Peyer's patch (tissue), 4 donors: Measurements from ENCODE around the gene MYO9A. TPM values are rescaled to one million over a fixed set of nuclear protein-coding genes. Genes with fewer than 3 reads are reported as not detected.
A peak's percentile ranks its signal among the peaks of the same experiment; 100 is the strongest.

Source experiments
- DNase-seq, 3 donors: peaks; one replicate each; pipeline ENCODE4 v3.0.0-alpha.2; 2017 to 2019
- H3K27ac ChIP-seq, 4 donors: fragments of 200-600 bp; sonication (generic); one replicate each; pipeline ENCODE4 v1.5.1; 2016 to 2019
- H3K27me3 ChIP-seq, 2 donors: fragments of 200-600 bp; sonication (generic); one replicate each; pipeline ENCODE4 v1.5.1; 2019
- H3K36me3 ChIP-seq, 3 donors: fragments of 200-600 bp; sonication (generic); one replicate each; pipeline ENCODE4 v1.5.1; 2016 to 2019
- H3K4me1 ChIP-seq, 4 donors: fragments of 200-600 bp; sonication (generic); one replicate each; pipeline ENCODE4 v1.5.1; 2016 to 2019
- H3K4me3 ChIP-seq, 4 donors: fragments of 200-600 bp; sonication (generic); 1 replicate in 3 of 4; 2 replicates in 1 of 4; pipeline ENCODE4 v1.5.1; 2016 to 2019; ENCODE audit warnings: mild to moderate bottlenecking in 1 of 4
- H3K9me3 ChIP-seq, 4 donors: fragments of 200-600 bp; sonication (generic); one replicate each; pipeline ENCODE4 v1.5.1; 2016 to 2019; ENCODE audit warnings: mild to moderate bottlenecking in 1 of 4
- CTCF ChIP-seq, 6 experiments: fragments of 450-650 bp in 4 of 6; fragments of 200-600 bp in 2 of 6; sonication (generic) in 1 of 6; IDR thresholded peaks; one replicate each; pipeline ENCODE4 v1.5.1; 2017 to 2019; ENCODE audit warnings: antibody characterized with exemption in 6 of 6, mild to moderate bottlenecking in 3 of 6, moderate library complexity in 1 of 6
- POLR2A ChIP-seq, 2 donors: fragments of 450-650 bp; IDR thresholded peaks; one replicate each; pipeline ENCODE4 v1.5.1; 2017; ENCODE audit warnings: antibody characterized with exemption in 2 of 2, mild to moderate bottlenecking in 2 of 2, moderate library complexity in 2 of 2
- total RNA-seq, 4 donors: library from RNA; depleted of rRNA; stranded (reverse); fragments of >200 nt; gene quantifications; one replicate each; pipeline ENCODE4 v1.1.0, GENCODE V29; 2016

Gene MYO9A
- total RNA-seq, 4 donors from 2014 or later = 28.2 to 47.3 (median 39.3) TPM

DNA sequence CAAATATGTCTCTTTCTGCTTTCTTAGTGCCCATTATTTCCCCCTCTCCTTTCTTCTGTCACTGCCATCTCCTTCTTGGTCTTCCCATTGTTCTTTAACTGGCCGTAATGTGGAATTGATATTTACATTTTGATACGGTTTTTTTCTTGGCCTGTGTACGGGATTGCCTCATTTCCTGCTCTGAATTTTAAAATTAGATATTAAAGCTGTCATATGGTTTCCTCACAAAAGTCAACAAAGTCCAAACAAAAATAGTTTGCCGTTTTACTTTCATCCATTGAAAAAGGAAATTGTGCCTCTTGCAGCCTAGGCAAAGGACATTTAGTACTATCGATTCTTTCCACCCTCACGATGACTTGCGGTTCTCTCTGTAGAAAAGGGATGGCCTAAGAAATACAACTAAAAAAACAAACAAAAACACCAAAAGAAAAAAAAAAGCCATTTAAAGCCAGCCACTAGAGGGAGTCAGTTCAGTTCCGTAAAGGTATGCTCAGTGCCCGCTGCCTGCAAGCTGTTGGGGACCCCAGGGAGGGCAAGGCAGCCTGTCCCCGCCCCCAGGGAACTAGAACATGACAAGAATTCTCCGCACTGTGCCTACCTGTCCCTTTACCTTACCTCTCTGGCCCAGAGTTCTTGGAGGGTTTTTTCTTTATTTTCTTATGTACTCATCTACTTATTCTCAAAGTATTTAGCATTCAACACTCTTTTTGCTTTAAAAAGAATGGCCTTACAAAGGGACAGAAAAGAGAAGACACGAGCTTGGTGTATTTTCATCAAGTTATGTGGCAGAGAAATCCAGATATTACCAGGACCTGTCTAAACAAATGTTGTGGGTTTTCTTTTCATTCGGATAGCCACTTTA is 337.6 kb downstream of the MYO9A start:
- TF ChIP-seq CTCF (IDR thresholded peaks at IDR 0.05) (peak; percentile 23 to 84 (median 54)), POLR2A (IDR thresholded peaks at IDR 0.05) (no peak)
- no peak overlapping the region for H3K4me3 ChIP-seq
- no peaks in the 10 kb centered on the region for H3K9me3 ChIP-seq
- peak in 1 of 3 donors; percentile 25 for DNase-seq
- no peaks in the 10 kb centered on the region for H3K36me3 ChIP-seq
- H3K27ac ChIP-seq = no peak overlapping the region
- H3K4me1 ChIP-seq = no peaks in the 10 kb centered on the region
- no peaks in the 10 kb centered on the region for H3K27me3 ChIP-seq

DNA sequence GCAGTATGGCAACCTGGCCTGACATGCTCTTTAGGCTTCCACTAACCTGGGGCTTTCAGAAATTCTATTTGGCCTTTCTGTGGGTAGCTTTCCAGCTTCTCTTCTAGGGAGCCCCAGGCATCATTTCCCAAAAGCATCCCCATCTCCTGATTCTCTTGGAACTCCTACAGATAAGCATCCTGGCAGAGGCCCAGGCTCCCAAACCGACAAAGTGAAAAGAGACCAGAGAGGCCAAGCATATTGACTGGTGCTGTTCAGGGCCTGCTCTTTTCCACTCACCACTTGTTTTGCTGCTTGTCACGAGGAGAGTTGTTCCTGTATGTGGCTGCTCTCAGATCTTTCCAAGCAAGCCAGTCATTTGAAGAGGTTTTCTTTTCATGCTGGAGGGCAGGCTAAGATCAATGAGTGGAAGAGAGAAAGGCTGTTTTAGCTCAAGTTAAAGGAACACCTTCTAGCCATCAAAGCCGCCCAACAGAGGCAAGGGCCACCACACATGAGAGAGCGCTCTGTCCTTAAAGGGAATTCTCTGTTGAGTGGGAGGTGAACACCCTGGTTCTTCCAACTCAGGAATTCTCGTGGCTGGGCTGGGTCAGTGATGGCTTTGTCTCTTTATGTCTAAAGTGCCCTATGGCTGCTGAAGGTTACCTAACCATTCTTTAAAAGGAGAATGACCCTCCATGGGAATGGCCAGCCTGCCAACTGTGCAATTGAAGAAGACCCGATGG is 338.7 kb downstream of the MYO9A start:
- Histone ChIP-seq H3K9me3 (no peaks in the 10 kb centered on the region), H3K4me3 (no peak overlapping the region), H3K36me3 (no peaks in the 10 kb centered on the region), H3K27me3 (no peaks in the 10 kb centered on the region), H3K27ac (no peak overlapping the region), H3K4me1 (no peaks in the 10 kb centered on the region)
- TF ChIP-seq POLR2A (IDR thresholded peaks at IDR 0.05) (no peak), CTCF (IDR thresholded peaks at IDR 0.05) (no peak)
- DNase-seq = no peak

DNA sequence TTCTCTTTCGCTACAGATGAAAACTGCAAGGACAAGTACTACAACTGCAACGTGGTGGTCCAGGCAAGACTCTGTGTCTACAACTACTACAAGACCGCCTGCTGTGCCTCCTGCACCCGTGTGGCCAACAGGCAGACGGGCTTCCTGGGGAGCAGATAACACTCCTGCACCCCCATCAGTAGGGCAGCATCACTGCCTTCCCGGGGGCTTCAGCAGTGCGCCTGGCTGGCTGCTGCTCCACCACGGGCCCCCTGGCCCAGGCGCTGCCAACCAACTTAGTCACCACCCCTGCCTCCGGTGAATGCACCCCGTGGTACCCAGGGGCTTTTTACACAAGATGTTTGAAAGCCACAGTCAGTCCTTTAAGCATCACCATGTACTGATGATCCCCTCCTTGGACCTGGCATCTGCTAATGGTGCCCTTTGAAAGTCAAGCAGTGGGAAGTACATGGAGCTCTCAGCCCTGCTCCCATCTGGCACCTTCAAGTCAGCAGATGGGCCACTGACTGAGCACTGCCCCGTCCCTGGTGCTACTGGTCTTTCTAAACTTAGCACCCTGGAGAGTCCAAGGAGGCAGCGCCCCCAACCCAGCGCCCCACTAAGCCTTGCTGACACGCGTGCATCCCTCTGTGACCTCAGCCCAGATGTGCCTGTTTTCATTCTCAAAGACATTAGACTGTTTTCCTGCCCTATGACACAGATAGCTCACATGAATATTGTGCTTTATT is 340.6 kb downstream of the MYO9A start:
- Histone ChIP-seq H3K4me1 (no peaks in the 10 kb centered on the region), H3K27ac (no peak overlapping the region), H3K9me3 (no peaks in the 10 kb centered on the region), H3K36me3 (no peaks in the 10 kb centered on the region), H3K4me3 (no peak overlapping the region), H3K27me3 (no peaks in the 10 kb centered on the region)
- TF ChIP-seq POLR2A (IDR thresholded peaks at IDR 0.05) = no peak
- TF ChIP-seq CTCF (IDR thresholded peaks at IDR 0.05) = no peak
- no peak for DNase-seq

DNA sequence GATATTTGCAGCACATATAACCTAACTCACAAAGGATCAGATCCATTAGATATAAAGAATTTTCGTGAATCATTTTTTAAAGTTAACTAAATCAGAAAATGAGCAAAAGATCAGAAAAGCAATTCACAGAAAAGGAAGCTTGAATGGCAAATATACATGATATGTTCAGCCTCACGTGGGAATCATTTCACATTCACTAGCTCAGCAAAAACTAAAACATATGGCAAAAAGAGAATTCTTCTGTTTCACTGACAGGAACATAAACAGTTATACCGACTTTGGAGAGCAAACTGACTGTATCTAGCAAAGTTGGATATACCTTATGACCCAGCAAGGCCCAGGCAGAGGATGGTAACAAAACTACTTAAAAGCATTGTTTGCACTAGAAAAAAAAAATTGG is 341.6 kb downstream of the MYO9A start:
- no peak for DNase-seq
- Histone ChIP-seq H3K4me1 (no peaks in the 10 kb centered on the region), H3K27me3 (no peaks in the 10 kb centered on the region), H3K36me3 (no peaks in the 10 kb centered on the region), H3K4me3 (no peak overlapping the region), H3K27ac (no peak overlapping the region), H3K9me3 (no peaks in the 10 kb centered on the region)
- no peak for TF ChIP-seq CTCF (IDR thresholded peaks at IDR 0.05)
- no peak for TF ChIP-seq POLR2A (IDR thresholded peaks at IDR 0.05)

GRCh38 chr15:71775856-71776255 is 342.1 kb downstream of the MYO9A start:
- no peaks in the 10 kb centered on the region for H3K36me3 ChIP-seq
- DNase-seq = no peak
- H3K27ac ChIP-seq = no peak overlapping the region
- no peaks in the 10 kb centered on the region for H3K4me1 ChIP-seq
- no peaks in the 10 kb centered on the region for H3K27me3 ChIP-seq
- TF ChIP-seq CTCF (IDR thresholded peaks at IDR 0.05) (no peak), POLR2A (IDR thresholded peaks at IDR 0.05) (no peak)
- H3K9me3 ChIP-seq = no peaks in the 10 kb centered on the region
- no peak overlapping the region for H3K4me3 ChIP-seq
